ENCODE data around the gene GUCA2A.

Gene GUCA2A

GRCh38 chr1:42167611-42168390, 3.3 kb upstream of the GUCA2A start:
- H3K27ac ChIP-seq (ENCODE audit: low read depth, low read length), result no peak overlapping the region
- H3K36me3 ChIP-seq (ENCODE audit: control insufficient read depth, insufficient read depth, low read length), result no peaks in the 10 kb centered on the region
- H3K4me1 ChIP-seq (ENCODE audit: control insufficient read depth, insufficient read depth, low read length), result peaks cover 25% of the 10 kb centered on the region
- H3K27me3 ChIP-seq (ENCODE audit: control insufficient read depth, insufficient read depth, low read length), result no peaks in the 10 kb centered on the region
- no peak overlapping the region for H3K9ac ChIP-seq (ENCODE audit: low read length)
- H3K4me3 ChIP-seq (ENCODE audit: low read depth, low read length), result peak overlapping the region; percentile 16; the same call in 1 of the 2 replicates
- H3K9me3 ChIP-seq (ENCODE audit: control insufficient read depth, insufficient read depth, low read depth, low read length), result no peaks in the 10 kb centered on the region

GRCh38 chr1:42165511-42166210, 1.1 kb upstream of the GUCA2A start:
- no peaks in the 10 kb centered on the region for H3K36me3 ChIP-seq (ENCODE audit: control insufficient read depth, insufficient read depth, low read length)
- H3K9me3 ChIP-seq (ENCODE audit: control insufficient read depth, insufficient read depth, low read depth, low read length), result no peaks in the 10 kb centered on the region
- H3K4me3 ChIP-seq (ENCODE audit: low read depth, low read length), result peak overlapping the region; percentile 26; the same call in 1 of the 2 replicates
- no peak overlapping the region for H3K9ac ChIP-seq (ENCODE audit: low read length)
- no peak overlapping the region for H3K27ac ChIP-seq (ENCODE audit: low read depth, low read length)
- no peaks in the 10 kb centered on the region for H3K27me3 ChIP-seq (ENCODE audit: control insufficient read depth, insufficient read depth, low read length)
- peaks cover 21% of the 10 kb centered on the region for H3K4me1 ChIP-seq (ENCODE audit: control insufficient read depth, insufficient read depth, low read length)

- no peaks in the 10 kb centered on the region for H3K27me3 ChIP-seq (ENCODE audit: control insufficient read depth, insufficient read depth, low read length)
- no peak overlapping the region for H3K9ac ChIP-seq (ENCODE audit: low read length)
- H3K4me3 ChIP-seq (ENCODE audit: low read depth, low read length), result no peak overlapping the region
- H3K9me3 ChIP-seq (ENCODE audit: control insufficient read depth, insufficient read depth, low read depth, low read length), result no peaks in the 10 kb centered on the region
- H3K27ac ChIP-seq (ENCODE audit: low read depth, low read length), result no peak overlapping the region
- H3K4me1 ChIP-seq (ENCODE audit: control insufficient read depth, insufficient read depth, low read length), result peaks cover 21% of the 10 kb centered on the region
- H3K36me3 ChIP-seq (ENCODE audit: control insufficient read depth, insufficient read depth, low read length), result no peaks in the 10 kb centered on the region
These were observed 725 bp downstream of the GUCA2A start for GRCh38 chr1:42163536-42164503.

GRCh38 chr1:42163114-42163513, 1.4 kb downstream of the GUCA2A start:
- H3K4me1 ChIP-seq (ENCODE audit: control insufficient read depth, insufficient read depth, low read length), result peaks cover 17% of the 10 kb centered on the region
- H3K27ac ChIP-seq (ENCODE audit: low read depth, low read length), result no peak overlapping the region
- no peak overlapping the region for H3K4me3 ChIP-seq (ENCODE audit: low read depth, low read length)
- no peaks in the 10 kb centered on the region for H3K9me3 ChIP-seq (ENCODE audit: control insufficient read depth, insufficient read depth, low read depth, low read length)
- no peaks in the 10 kb centered on the region for H3K36me3 ChIP-seq (ENCODE audit: control insufficient read depth, insufficient read depth, low read length)
- H3K27me3 ChIP-seq (ENCODE audit: control insufficient read depth, insufficient read depth, low read length), result no peaks in the 10 kb centered on the region
- H3K9ac ChIP-seq (ENCODE audit: low read length), result no peak overlapping the region

GRCh38 chr1:42162181-42162580, 2.4 kb downstream of the GUCA2A start:
- Histone ChIP-seq H3K27me3 (ENCODE audit: control insufficient read depth, insufficient read depth, low read length) (no peaks in the 10 kb centered on the region), H3K9ac (ENCODE audit: low read length) (no peak overlapping the region), H3K27ac (ENCODE audit: low read depth, low read length) (no peak overlapping the region), H3K9me3 (ENCODE audit: control insufficient read depth, insufficient read depth, low read depth, low read length) (no peaks in the 10 kb centered on the region), H3K4me1 (ENCODE audit: control insufficient read depth, insufficient read depth, low read length) (peaks cover 13% of the 10 kb centered on the region), H3K36me3 (ENCODE audit: control insufficient read depth, insufficient read depth, low read length) (no peaks in the 10 kb centered on the region), H3K4me3 (ENCODE audit: low read depth, low read length) (no peak overlapping the region)

GRCh38 chr1:42158189-42158588, 6.4 kb downstream of the GUCA2A start:
- H3K4me3 ChIP-seq (ENCODE audit: low read depth, low read length), result no peak overlapping the region
- no peaks in the 10 kb centered on the region for H3K4me1 ChIP-seq (ENCODE audit: control insufficient read depth, insufficient read depth, low read length)
- H3K27ac ChIP-seq (ENCODE audit: low read depth, low read length), result no peak overlapping the region
- no peaks in the 10 kb centered on the region for H3K9me3 ChIP-seq (ENCODE audit: control insufficient read depth, insufficient read depth, low read depth, low read length)
- H3K36me3 ChIP-seq (ENCODE audit: control insufficient read depth, insufficient read depth, low read length), result no peaks in the 10 kb centered on the region
- no peaks in the 10 kb centered on the region for H3K27me3 ChIP-seq (ENCODE audit: control insufficient read depth, insufficient read depth, low read length)
- H3K9ac ChIP-seq (ENCODE audit: low read length), result no peak overlapping the region

GRCh38 chr1:42157667-42158066, 6.9 kb downstream of the GUCA2A start:
- Histone ChIP-seq H3K27me3 (ENCODE audit: control insufficient read depth, insufficient read depth, low read length) (no peaks in the 10 kb centered on the region), H3K9ac (ENCODE audit: low read length) (no peak overlapping the region), H3K27ac (ENCODE audit: low read depth, low read length) (no peak overlapping the region)

GRCh38 chr1:42155362-42155761, 9.2 kb downstream of the GUCA2A start:
- Histone ChIP-seq H3K4me3 (ENCODE audit: low read depth, low read length) (no peak overlapping the region), H3K9ac (ENCODE audit: low read length) (no peak overlapping the region), H3K4me1 (ENCODE audit: control insufficient read depth, insufficient read depth, low read length) (no peaks in the 10 kb centered on the region), H3K27ac (ENCODE audit: low read depth, low read length) (no peak overlapping the region), H3K36me3 (ENCODE audit: control insufficient read depth, insufficient read depth, low read length) (no peaks in the 10 kb centered on the region), H3K27me3 (ENCODE audit: control insufficient read depth, insufficient read depth, low read length) (peaks cover 5% of the 10 kb centered on the region; the same call in 1 of the 2 replicates), H3K9me3 (ENCODE audit: control insufficient read depth, insufficient read depth, low read depth, low read length) (no peaks in the 10 kb centered on the region)

More at GRCh38 chr1:42157667-42158066, 6.9 kb downstream of the GUCA2A start:
- no peak overlapping the region for H3K4me3 ChIP-seq (ENCODE audit: low read depth, low read length)
- no peaks in the 10 kb centered on the region for H3K9me3 ChIP-seq (ENCODE audit: control insufficient read depth, insufficient read depth, low read depth, low read length)
- H3K4me1 ChIP-seq (ENCODE audit: control insufficient read depth, insufficient read depth, low read length), result no peaks in the 10 kb centered on the region
- H3K36me3 ChIP-seq (ENCODE audit: control insufficient read depth, insufficient read depth, low read length), result no peaks in the 10 kb centered on the region

- Histone ChIP-seq H3K27ac (ENCODE audit: low read depth, low read length) (no peak overlapping the region), H3K9ac (ENCODE audit: low read length) (no peak overlapping the region), H3K36me3 (ENCODE audit: control insufficient read depth, insufficient read depth, low read length) (no peaks in the 10 kb centered on the region), H3K4me3 (ENCODE audit: low read depth, low read length) (no peak overlapping the region), H3K4me1 (ENCODE audit: control insufficient read depth, insufficient read depth, low read length) (no peaks in the 10 kb centered on the region), H3K27me3 (ENCODE audit: control insufficient read depth, insufficient read depth, low read length) (peaks cover 6% of the 10 kb centered on the region; the same call in 1 of the 2 replicates), H3K9me3 (ENCODE audit: control insufficient read depth, insufficient read depth, low read depth, low read length) (no peaks in the 10 kb centered on the region)
These were observed 9.9 kb downstream of the GUCA2A start for GRCh38 chr1:42154685-42155084.

GRCh38 chr1:42153624-42154023, 10.9 kb downstream of the GUCA2A start:
- no peaks in the 10 kb centered on the region for H3K36me3 ChIP-seq (ENCODE audit: control insufficient read depth, insufficient read depth, low read length)
- H3K27me3 ChIP-seq (ENCODE audit: control insufficient read depth, insufficient read depth, low read length), result peaks cover 6% of the 10 kb centered on the region; the same call in 1 of the 2 replicates

More at GRCh38 chr1:42153624-42154023, 10.9 kb downstream of the GUCA2A start:
- no peaks in the 10 kb centered on the region for H3K9me3 ChIP-seq (ENCODE audit: control insufficient read depth, insufficient read depth, low read depth, low read length)
- no peak overlapping the region for H3K4me3 ChIP-seq (ENCODE audit: low read depth, low read length)
- H3K4me1 ChIP-seq (ENCODE audit: control insufficient read depth, insufficient read depth, low read length), result no peaks in the 10 kb centered on the region
- no peak overlapping the region for H3K27ac ChIP-seq (ENCODE audit: low read depth, low read length)
- H3K9ac ChIP-seq (ENCODE audit: low read length), result no peak overlapping the region

Measured in HUES6 (cell line).